HG03460 (cell line): ENCODE data around the gene WDR91.
"Not testable (repeated sequence)": the region's sequence is repeated elsewhere in the genome, so short reads cannot be mapped to it uniquely, and the experiment has no call there.

Experiments
- ATAC-seq: cut with Tn5 transposase; IDR thresholded peaks from one replicate; pipeline ENCODE4 v1.9.1; 2021; ENCODE audit not compliant: unreplicated experiment

Gene WDR91

DNA sequence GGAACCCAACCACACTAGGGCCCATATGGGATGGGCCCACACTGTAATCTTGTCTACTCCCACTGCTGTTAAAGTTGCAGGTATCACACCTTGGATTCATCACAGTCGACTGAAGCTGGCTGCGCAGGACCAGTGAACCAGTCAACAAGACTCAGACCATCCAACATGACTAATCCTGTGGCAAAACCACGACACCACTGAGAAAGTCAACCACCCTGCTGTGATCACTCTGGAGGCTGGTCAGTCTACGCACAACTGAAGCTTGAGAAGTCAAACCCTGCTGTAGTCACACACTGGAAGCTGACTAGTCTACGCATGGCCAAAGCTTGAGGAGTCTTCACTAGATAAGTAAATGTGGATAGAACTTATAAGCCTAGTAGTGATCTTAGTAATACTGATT lies 31.2 kb downstream of the WDR91 start:
- ATAC-seq, result no peak

- no peak for ATAC-seq
Measured at GRCh38 chr7:135179321-135179925, 31.9 kb downstream of the WDR91 start.

DNA sequence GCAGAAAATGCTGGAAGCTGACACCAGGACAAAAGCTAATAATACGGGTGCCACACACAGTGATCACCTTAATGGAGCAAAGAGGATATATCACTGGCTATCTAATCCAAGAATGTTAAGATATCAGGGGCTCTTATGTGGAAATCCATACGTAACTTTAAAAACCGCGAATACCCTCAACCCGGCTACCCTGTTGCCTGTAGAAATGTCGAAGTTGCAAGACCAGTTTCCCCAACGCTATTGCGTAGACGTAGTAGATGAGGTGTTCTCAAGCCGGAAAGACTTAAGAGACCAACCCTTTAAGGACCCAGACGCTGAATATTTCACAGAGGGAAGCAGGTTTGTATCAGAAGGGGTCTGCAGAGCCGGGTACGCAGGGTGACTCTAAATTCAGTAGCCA lies 33.0 kb downstream of the WDR91 start:
- ATAC-seq, result no peak

GRCh38 chr7:135177028-135177696 lies 34.2 kb downstream of the WDR91 start:
- ATAC-seq, result no peak

DNA sequence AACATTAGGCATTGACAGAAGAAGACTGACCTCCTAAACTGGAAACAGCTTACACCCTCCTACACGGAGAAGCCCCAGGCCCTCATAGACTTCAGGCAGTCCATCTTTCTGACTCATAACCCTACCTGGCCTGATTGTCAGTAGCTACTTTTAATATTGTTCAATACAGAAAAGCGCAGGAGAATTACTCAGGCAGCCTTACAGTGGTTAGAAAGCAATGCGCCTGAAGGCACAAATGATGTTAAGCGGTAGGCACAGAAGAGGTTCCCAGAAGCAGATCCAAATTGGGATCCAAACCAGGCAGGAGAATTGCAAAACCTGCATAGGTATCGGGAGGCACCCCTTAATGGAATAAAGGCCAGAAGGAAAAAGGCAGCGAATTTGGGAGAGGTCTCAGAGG lies 35.4 kb downstream of the WDR91 start:
- ATAC-seq, result no peak

GRCh38 chr7:135174941-135175340 lies 36.4 kb downstream of the WDR91 start:
- ATAC-seq, result no peak

- not testable (repeated sequence) for ATAC-seq
Measured at GRCh38 chr7:135173916-135174315, 37.4 kb downstream of the WDR91 start.

- not testable (repeated sequence) for ATAC-seq
Measured at GRCh38 chr7:135171581-135172291, 39.6 kb downstream of the WDR91 start.

DNA sequence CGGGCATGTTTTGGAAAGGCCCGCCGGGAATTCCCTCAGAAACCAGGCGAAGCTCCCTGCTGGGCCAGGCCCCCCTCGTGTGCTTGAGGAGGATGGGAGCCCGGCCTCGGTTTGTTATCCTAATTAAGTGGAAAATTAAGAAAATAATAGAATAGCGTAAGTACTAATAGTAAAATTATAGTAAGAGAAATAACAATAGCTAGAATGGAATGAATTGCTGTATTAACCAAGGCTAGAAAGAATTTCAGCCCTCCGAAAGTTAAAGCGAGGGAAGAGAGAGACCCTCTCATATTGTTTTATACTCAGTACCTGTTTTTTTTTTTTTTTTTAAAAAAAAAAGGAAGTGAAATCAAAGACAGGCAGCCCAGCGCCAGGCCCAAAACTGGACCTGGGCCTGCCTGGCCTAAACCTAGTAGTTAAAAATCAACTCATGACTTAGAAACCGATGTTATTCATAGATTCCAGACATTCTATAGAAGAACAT lies 40.3 kb downstream of the WDR91 start:
- ATAC-seq, result peak; percentile 37

- peak; percentile 59 for ATAC-seq
Measured at GRCh38 chr7:135170274-135170997, 40.9 kb downstream of the WDR91 start, which contains the start of gene CYREN. Gene CYREN, minus strand, starts transcription at chr7:135170707. Its CDS starts 1,785 bp downstream, at chr7:135168922.

DNA sequence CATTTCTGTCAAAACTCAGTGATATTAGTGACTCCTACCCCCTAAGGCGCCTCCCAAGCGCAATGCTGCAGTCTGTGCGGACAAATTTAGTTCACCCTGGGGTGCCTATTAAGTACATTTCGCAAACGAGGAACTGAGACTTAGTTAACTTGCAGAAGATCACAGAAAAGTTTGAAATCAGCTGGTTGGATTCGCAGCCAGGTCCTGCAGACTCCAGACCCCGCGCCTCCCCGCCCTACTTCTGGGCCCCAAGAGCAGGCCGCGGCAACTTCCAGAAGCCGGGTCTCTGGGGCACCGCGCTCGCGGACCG lies 41.4 kb downstream of the WDR91 start:
- peak; percentile 13 for ATAC-seq

- peak; percentile 38 for ATAC-seq
Measured at GRCh38 chr7:135169141-135169963, 42.0 kb downstream of the WDR91 start.

DNA sequence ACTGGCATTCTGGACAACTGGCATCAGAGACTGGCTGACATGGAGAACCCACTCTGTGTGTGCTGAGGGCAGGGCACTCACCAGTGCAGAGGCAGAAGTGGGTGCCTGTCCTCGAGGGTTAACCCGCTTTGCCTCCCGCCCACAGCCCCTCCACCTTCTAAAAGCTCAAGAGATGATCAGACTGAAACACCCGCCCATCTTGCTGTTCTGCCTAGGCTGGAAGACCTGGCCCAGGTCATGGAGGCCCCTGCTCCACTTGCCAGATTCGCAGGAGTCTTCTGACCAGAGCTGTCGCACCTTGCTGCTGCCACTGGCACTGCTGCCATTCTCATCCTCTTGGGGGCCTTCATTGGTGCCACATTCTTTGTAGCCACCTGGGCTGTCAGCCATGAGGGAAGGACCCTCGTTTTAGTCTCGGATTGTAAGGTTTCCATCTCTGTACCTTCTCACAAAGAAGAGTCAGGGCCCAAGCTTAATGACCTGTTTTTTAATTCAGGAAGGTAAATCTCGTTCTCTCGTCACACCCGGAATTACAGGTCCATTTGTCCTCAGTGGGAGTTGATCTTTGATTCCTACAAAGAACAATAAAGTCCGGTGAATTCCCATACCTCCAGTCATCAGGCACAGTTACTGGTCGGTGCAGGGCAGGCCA lies 42.7 kb downstream of the WDR91 start:
- no peak for ATAC-seq

DNA sequence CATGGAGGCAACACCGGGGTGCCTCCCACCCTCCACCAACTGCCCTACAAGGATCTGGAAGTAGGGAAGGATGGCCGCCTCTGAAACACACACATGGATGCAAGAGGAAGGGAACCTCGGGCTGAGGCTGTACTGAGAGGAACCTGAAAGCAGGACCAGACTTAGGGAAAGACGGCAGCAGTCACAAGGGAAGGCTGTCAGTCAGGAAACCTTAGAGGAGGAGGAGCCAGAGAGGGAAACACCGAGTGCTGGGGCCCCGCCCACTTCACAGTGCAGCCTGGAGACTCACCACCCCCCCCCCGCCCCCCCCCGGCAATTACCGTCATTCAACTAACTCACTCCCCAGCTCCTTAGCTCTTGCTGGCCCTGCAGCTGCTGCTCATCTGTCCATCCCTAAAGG lies 43.3 kb downstream of the WDR91 start:
- ATAC-seq, result no peak

GRCh38 chr7:135167365-135167917 lies 43.9 kb downstream of the WDR91 start:
- no peak for ATAC-seq

DNA sequence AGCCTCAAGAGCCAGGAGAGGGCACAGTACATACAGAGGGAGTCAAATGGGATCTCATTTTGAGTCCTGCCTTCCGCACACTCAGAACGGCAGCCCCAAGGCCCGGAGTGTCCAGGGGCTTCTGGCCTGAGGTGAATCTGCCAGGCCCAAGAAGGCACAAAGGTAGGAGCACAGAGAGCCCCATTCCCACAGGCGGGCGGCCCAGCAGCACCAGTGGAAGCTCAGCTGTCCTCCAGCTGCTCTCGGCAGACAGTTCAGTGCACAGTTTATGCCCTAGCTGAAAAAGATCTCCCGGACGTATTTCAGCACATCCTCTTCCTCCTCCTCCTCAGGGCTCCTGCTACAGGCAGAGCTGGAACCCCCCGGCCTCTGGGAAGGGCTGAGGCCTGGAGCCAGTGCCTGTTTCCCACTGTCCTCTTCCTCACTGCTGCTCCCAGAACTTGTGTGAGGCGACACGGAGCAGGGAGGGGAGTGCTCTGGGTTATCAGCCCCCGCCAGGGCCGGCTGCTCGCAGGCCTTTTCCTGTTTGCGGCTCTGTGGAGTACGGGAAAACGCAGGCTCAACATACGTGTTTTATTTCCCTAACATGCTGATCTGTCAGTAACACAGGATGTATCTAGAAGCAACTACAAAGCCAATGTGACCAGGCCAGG lies 44.9 kb downstream of the WDR91 start:
- ATAC-seq, result no peak

- ATAC-seq, result no peak
Measured at GRCh38 chr7:135165862-135166261, 45.5 kb downstream of the WDR91 start.

- ATAC-seq, result no peak
Measured at GRCh38 chr7:135164357-135165061, 46.8 kb downstream of the WDR91 start.
